ENCODE measurements around the gene ARHGEF28. TPM values are rescaled to one million over a fixed set of nuclear protein-coding genes. Genes with fewer than 3 reads are reported as not detected.

Gene ARHGEF28
- total RNA-seq, 1 experiment from 2014 or later: 6.1 TPM

- intact Hi-C loops (cut with micrococcal nuclease): no loop called here
- no peak overlapping the region for H3K4me2 ChIP-seq (ENCODE audit: low read length)
- no peaks in the 10 kb centered on the region for H3K27me3 ChIP-seq (ENCODE audit: insufficient read depth, low read length)
- TF ChIP-seq SIN3A (IDR thresholded peaks at IDR 0.05; ENCODE audit: low read depth) (no peak), YY1 (IDR thresholded peaks at IDR 0.05; ENCODE audit: extremely low read depth, insufficient replicate concordance, low read depth, low read length) (no peak), ELF1 (IDR thresholded peaks at IDR 0.05; ENCODE audit: borderline replicate concordance, low read depth) (no peak), JUND (IDR thresholded peaks at IDR 0.05) (no peak), REST (IDR thresholded peaks at IDR 0.05; ENCODE audit: low read depth) (no peak), EGR1 (IDR thresholded peaks at IDR 0.05; ENCODE audit: low read depth) (no peak), SP1 (IDR thresholded peaks at IDR 0.05; ENCODE audit: low read depth) (no peak), RAD21 (IDR thresholded peaks at IDR 0.05; ENCODE audit: low read depth) (no peak), SRF (IDR thresholded peaks at IDR 0.05; ENCODE audit: low read depth) (no peak), EZH2phosphoT487 (IDR thresholded peaks at IDR 0.05; ENCODE audit: borderline replicate concordance) (no peak), CTCF (IDR thresholded peaks at IDR 0.05 in 2 of 3, conservative IDR thresholded peaks at IDR 0.05 in 1 of 3; ENCODE audit: borderline replicate concordance in 1 of 3, insufficient read depth in 1 of 3, low read depth in 2 of 3, low read length in 2 of 3) (no peak), FOSL1 (IDR thresholded peaks at IDR 0.05; ENCODE audit: low read depth) (no peak), TCF7L2 (IDR thresholded peaks at IDR 0.05; ENCODE audit: borderline replicate concordance, extremely low read depth, insufficient read depth, insufficient read length) (no peak), EZH2 (IDR thresholded peaks at IDR 0.05) (no peak), ZFX (IDR thresholded peaks at IDR 0.05) (no peak)
- TF ChIP-seq, protein P1, sequence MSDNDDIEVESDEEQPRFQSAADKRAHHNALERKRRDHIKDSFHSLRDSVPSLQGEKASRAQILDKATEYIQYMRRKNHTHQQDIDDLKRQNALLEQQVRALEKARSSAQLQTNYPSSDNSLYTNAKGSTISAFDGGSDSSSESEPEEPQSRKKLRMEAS (IDR thresholded peaks at IDR 0.05): no peak
- TF ChIP-seq, protein P2, sequence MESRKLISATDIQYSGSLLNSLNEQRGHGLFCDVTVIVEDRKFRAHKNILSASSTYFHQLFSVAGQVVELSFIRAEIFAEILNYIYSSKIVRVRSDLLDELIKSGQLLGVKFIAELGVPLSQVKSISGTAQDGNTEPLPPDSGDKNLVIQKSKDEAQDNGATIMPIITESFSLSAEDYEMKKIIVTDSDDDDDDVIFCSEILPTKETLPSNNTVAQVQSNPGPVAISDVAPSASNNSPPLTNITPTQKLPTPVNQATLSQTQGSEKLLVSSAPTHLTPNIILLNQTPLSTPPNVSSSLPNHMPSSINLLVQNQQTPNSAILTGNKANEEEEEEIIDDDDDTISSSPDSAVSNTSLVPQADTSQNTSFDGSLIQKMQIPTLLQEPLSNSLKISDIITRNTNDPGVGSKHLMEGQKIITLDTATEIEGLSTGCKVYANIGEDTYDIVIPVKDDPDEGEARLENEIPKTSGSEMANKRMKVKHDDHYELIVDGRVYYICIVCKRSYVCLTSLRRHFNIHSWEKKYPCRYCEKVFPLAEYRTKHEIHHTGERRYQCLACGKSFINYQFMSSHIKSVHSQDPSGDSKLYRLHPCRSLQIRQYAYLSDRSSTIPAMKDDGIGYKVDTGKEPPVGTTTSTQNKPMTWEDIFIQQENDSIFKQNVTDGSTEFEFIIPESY (IDR thresholded peaks at IDR 0.05; ENCODE audit: extremely low read depth, insufficient replicate concordance, low read length): no peak
- TF ChIP-seq, protein P3, sequence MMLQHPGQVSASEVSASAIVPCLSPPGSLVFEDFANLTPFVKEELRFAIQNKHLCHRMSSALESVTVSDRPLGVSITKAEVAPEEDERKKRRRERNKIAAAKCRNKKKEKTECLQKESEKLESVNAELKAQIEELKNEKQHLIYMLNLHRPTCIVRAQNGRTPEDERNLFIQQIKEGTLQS (IDR thresholded peaks at IDR 0.05): no peak
- CTCF ChIA-PET: no interaction called here
- no peaks in the 10 kb centered on the region for H3K9me2 ChIP-seq (ENCODE audit: insufficient read depth)
- no peaks in the 10 kb centered on the region for H3K9me3 ChIP-seq (ENCODE audit: control insufficient read depth in 1 of 2, insufficient read depth in 1 of 2, low read depth in 1 of 2, low read length in 2 of 2)
- DNase-seq (ENCODE audit: low read depth, low spot score) (no peak), ATAC-seq (no peak)
- POLR2A ChIA-PET: no interaction called here
- RAD21 ChIA-PET (ENCODE audit: low non-redundant PET in 1 of 2, low total read pairs in 2 of 2, uncharacterized antibody in 2 of 2, unreplicated experiment in 2 of 2): no interaction called here
- BruUV-seq (replicated peaks): no TSS peak
- H3K9ac ChIP-seq (ENCODE audit: low read length): no peak overlapping the region
- no peak overlapping the region for H2AFZ ChIP-seq (ENCODE audit: low read depth, low read length, poor library complexity, severe bottlenecking)
- H3K79me2 ChIP-seq (ENCODE audit: insufficient read depth, low read length): no peaks in the 10 kb centered on the region
- no peaks in the 10 kb centered on the region for H3K36me3 ChIP-seq (ENCODE audit: control insufficient read depth in 1 of 2, insufficient read depth in 2 of 2, low read length in 2 of 2)
- no peak overlapping the region for H3K4me3 ChIP-seq (replicated peaks in 1 of 2; ENCODE audit: low read depth in 1 of 2, low read length in 2 of 2)
- H4K20me1 ChIP-seq (ENCODE audit: insufficient read depth): no peaks in the 10 kb centered on the region
- no peaks in the 10 kb centered on the region for H3K4me1 ChIP-seq (ENCODE audit: control insufficient read depth in 1 of 2, insufficient read depth in 2 of 2, low read length in 2 of 2)
- no peak overlapping the region for H3K27ac ChIP-seq (ENCODE audit: low read depth, low read length)
These were observed 90.3 kb downstream of the ARHGEF28 start for GRCh38 chr5:73716284-73716808.
